Thyroid gland (tissue), 4 donors: Measurements from ENCODE around the gene PITPNM2. TPM values are rescaled to one million over a fixed set of nuclear protein-coding genes. Genes with fewer than 3 reads are reported as not detected.
A peak's percentile ranks its signal among the peaks of the same experiment; 100 is the strongest.

Source experiments
- DNase-seq, 2 donors: peaks; one replicate each; pipeline ENCODE4 v3.0.0-alpha.2; 2019
- H3K27ac ChIP-seq, 3 donors: fragments of 200-600 bp; sonication (generic); 1 replicate in 2 of 3; 2 replicates in 1 of 3; pipeline ENCODE4 v1.5.1; 2016 to 2019; ENCODE audit warnings: mild to moderate bottlenecking in 1 of 3, moderate library complexity in 1 of 3
- H3K27me3 ChIP-seq: fragments of 200-600 bp; sonication (generic); one replicate; pipeline ENCODE4 v1.5.1; 2019
- H3K36me3 ChIP-seq, 2 donors: fragments of 200-600 bp; sonication (generic); one replicate each; pipeline ENCODE4 v1.5.1; 2016 to 2019
- H3K4me1 ChIP-seq, 2 donors: fragments of 200-600 bp; sonication (generic); one replicate each; pipeline ENCODE4 v1.5.1; 2017 to 2019
- H3K4me3 ChIP-seq, 3 donors: fragments of 200-600 bp; sonication (generic); replicated peaks in 1 of 3; 1 replicate in 2 of 3; 2 replicates in 1 of 3; pipeline ENCODE4 v1.5.1; 2016; ENCODE audit warnings: mild to moderate bottlenecking in 1 of 3
- H3K9me3 ChIP-seq: fragments of 200-600 bp; sonication (generic); one replicate; pipeline ENCODE4 v1.5.1; 2017
- CTCF ChIP-seq, 6 experiments: fragments of 200-600 bp in 3 of 6; fragments of 450-650 bp in 3 of 6; sonication (generic) in 3 of 6; IDR thresholded peaks; one replicate each; pipeline ENCODE4 v1.5.1; 2016 to 2019; ENCODE audit warnings: antibody characterized with exemption in 6 of 6, mild to moderate bottlenecking in 2 of 6, inconsistent platforms in 1 of 6, moderate library complexity in 1 of 6
- POLR2A ChIP-seq, 2 donors: fragments of 450-650 bp; IDR thresholded peaks; one replicate each; pipeline ENCODE4 v1.6.1; 2017; ENCODE audit warnings: antibody characterized with exemption in 2 of 2, mild to moderate bottlenecking in 2 of 2, moderate library complexity in 1 of 2
- WGBS, 2 donors: methylation state at CpG; one replicate each; pipeline ENCODE4 v1.1.5; 2017; 5-methylcytosine and 5-hydroxymethylcytosine counted together
- intact Hi-C: fragments of 100-400 bp; cut with DNase I; formaldehyde crosslinking; loops from one replicate; pipeline ENCODE4 v1.15.1; 2023
- total RNA-seq, 4 donors: library from RNA; depleted of rRNA; stranded (reverse); fragments of >200 nt; gene quantifications; one replicate each; pipeline ENCODE4 v1.2.3, GENCODE V29; 2016

PITPNM2 gene
- total RNA-seq, 4 donors from 2014 or later = 4.1 to 22.4 (median 9.3) TPM

GRCh38 chr12:123142518-123142840, 8.4 kb downstream of the PITPNM2 start:
- WGBS, 2 donors = 28 to 32% methylated on average over 5 of the region's 5 CpGs
- Histone ChIP-seq H3K4me1 (peaks cover 41 to 48% of the 10 kb centered on the region in 2 donors), H3K9me3 (no peaks in the 10 kb centered on the region), H3K27me3 (no peaks in the 10 kb centered on the region), H3K27ac (peak overlapping the region; percentile 74 to 83 (median 79)), H3K4me3 (no peak overlapping the region), H3K36me3 (no peaks in the 10 kb centered on the region)
- TF ChIP-seq CTCF (IDR thresholded peaks at IDR 0.05) (no peak), POLR2A (IDR thresholded peaks at IDR 0.05) (no peak)
- DNase-seq = no peak
- intact Hi-C loops = no loop called here

GRCh38 chr12:123141615-123142517, 9.0 kb downstream of the PITPNM2 start:
- no peaks in the 10 kb centered on the region for H3K27me3 ChIP-seq
- TF ChIP-seq POLR2A (IDR thresholded peaks at IDR 0.05) = no peak
- no peak for TF ChIP-seq CTCF (IDR thresholded peaks at IDR 0.05)
- intact Hi-C loops = no loop called here
- peak overlapping the region; percentile 74 to 83 (median 79) for H3K27ac ChIP-seq
- 28% methylated on average over 15 of the region's 15 CpGs for WGBS, 2 donors
- H3K4me3 ChIP-seq = no peak overlapping the region
- peak; percentile 69 to 77 for DNase-seq
- H3K9me3 ChIP-seq = no peaks in the 10 kb centered on the region
- peaks cover 41 to 48% of the 10 kb centered on the region in 2 donors for H3K4me1 ChIP-seq
- H3K36me3 ChIP-seq = no peaks in the 10 kb centered on the region

- H3K4me3 ChIP-seq = no peak overlapping the region
- TF ChIP-seq POLR2A (IDR thresholded peaks at IDR 0.05) = no peak
- no peaks in the 10 kb centered on the region for H3K36me3 ChIP-seq
- peaks cover 41 to 48% of the 10 kb centered on the region in 2 donors for H3K4me1 ChIP-seq
- no peaks in the 10 kb centered on the region for H3K27me3 ChIP-seq
- peak overlapping the region; percentile 74 to 83 (median 79) for H3K27ac ChIP-seq
- H3K9me3 ChIP-seq = no peaks in the 10 kb centered on the region
- no peak for DNase-seq
- WGBS, 2 donors = 91 to 94% methylated on average over 6 of the region's 6 CpGs
- intact Hi-C loops = no loop called here
Observed at GRCh38 chr12:123140676-123141614, 9.9 kb downstream of the PITPNM2 start.

GRCh38 chr12:123139926-123140675, 10.8 kb downstream of the PITPNM2 start:
- TF ChIP-seq POLR2A (IDR thresholded peaks at IDR 0.05) (no peak), CTCF (IDR thresholded peaks at IDR 0.05) (no peak)
- Histone ChIP-seq H3K4me1 (peaks cover 41 to 55% of the 10 kb centered on the region in 2 donors), H3K27me3 (no peaks in the 10 kb centered on the region), H3K9me3 (no peaks in the 10 kb centered on the region), H3K4me3 (no peak overlapping the region), H3K36me3 (no peaks in the 10 kb centered on the region), H3K27ac (peak overlapping the region; percentile 74 to 83 (median 79))
- 60 to 69% methylated on average over 5 to 6 of the region's 6 CpGs for WGBS, 2 donors
- DNase-seq = peak; percentile 49 to 63
- intact Hi-C loops = no loop called here

GRCh38 chr12:123135688-123136087, 15.2 kb downstream of the PITPNM2 start:
- WGBS, 2 donors = 83% methylated on average over 7 of the region's 8 CpGs
- intact Hi-C loops = no loop called here

More at GRCh38 chr12:123135688-123136087, 15.2 kb downstream of the PITPNM2 start:
- Histone ChIP-seq H3K4me3 (no peak overlapping the region), H3K27ac (no peak overlapping the region), H3K4me1 (peaks cover 44 to 58% of the 10 kb centered on the region in 2 donors), H3K9me3 (no peaks in the 10 kb centered on the region), H3K36me3 (no peaks in the 10 kb centered on the region), H3K27me3 (no peaks in the 10 kb centered on the region)
- TF ChIP-seq CTCF (IDR thresholded peaks at IDR 0.05) (no peak), POLR2A (IDR thresholded peaks at IDR 0.05) (no peak)
- no peak for DNase-seq
